ENCODE measurements around the gene OR2A14.
"Not testable (repeated sequence)": the region's sequence is repeated elsewhere in the genome, so short reads cannot be mapped to it uniquely, and the experiment has no call there.

OR2A14 gene

GRCh38 chr7:144148224-144148827 lies 25.4 kb downstream of the OR2A14 start:
- DNase-seq (ENCODE audit: low read depth, low spot score), result no peak

GRCh38 chr7:144158861-144159260 lies 35.9 kb downstream of the OR2A14 start:
- DNase-seq (ENCODE audit: low read depth, low spot score), result no peak

GRCh38 chr7:144164784-144165183 lies 41.8 kb downstream of the OR2A14 start:
- no peak for DNase-seq (ENCODE audit: low read depth, low spot score)

- not testable (repeated sequence) for DNase-seq (ENCODE audit: low read depth, low spot score)
Measured at GRCh38 chr7:144171594-144172350, 48.8 kb downstream of the OR2A14 start.

GRCh38 chr7:144174613-144175012 lies 51.6 kb downstream of the OR2A14 start:
- DNase-seq (ENCODE audit: low read depth, low spot score), result no peak

GRCh38 chr7:144178380-144179164 lies 55.6 kb downstream of the OR2A14 start:
- peak; percentile 30 for DNase-seq (ENCODE audit: low read depth, low spot score)

GRCh38 chr7:144179165-144179479 lies 56.1 kb downstream of the OR2A14 start:
- DNase-seq (ENCODE audit: low read depth, low spot score), result not testable (repeated sequence)
